H1 (cell line): ENCODE measurements around the gene WDR5. TPM values are rescaled to one million over a fixed set of nuclear protein-coding genes. Genes with fewer than 3 reads are reported as not detected.

Experiments used
- CTCF ChIA-PET: fragments of 300-600 bp; sonication (Branson Sonifier 250); formaldehyde crosslinking; loops from one replicate; lab custom pipeline; 2021; ENCODE audit not compliant: partially characterized antibody; lab: Charles Lee
- POLR2A ChIA-PET: fragments of 300-600 bp; sonication (Branson Sonifier 250); formaldehyde crosslinking; loops from one replicate; lab custom pipeline; 2021; ENCODE audit warnings: inconsistent platforms; ENCODE audit not compliant: partially characterized antibody; lab: Charles Lee
- DNase-seq, 2 experiments: peaks; one replicate each; pipeline versions ENCODE4 v3.0.0 to v3.0.0-alpha.2; 2010 to 2022; ENCODE audit warnings: low spot score in 2 of 2, low read depth in 1 of 2, mixed read lengths in 1 of 2
- FAIRE-seq: peaks from 2 replicates; lab custom pipeline; 2011; peaks lifted over from hg19 to GRCh38; lab: Jason Lieb, UNC
- H2AFZ ChIP-seq: 2 replicates; pipeline ENCODE4 v1.8.1; 2012; ENCODE audit warnings: low read length, inconsistent platforms
- H2AK5ac ChIP-seq: 2 replicates; pipeline ENCODE4 v1.6.1; 2013; ENCODE audit warnings: low read depth, low read length
- H2BK120ac ChIP-seq: replicated peaks from 2 replicates; pipeline ENCODE3; 2013; ENCODE audit warnings: low read depth, low read length, inconsistent platforms
- H2BK12ac ChIP-seq: 2 replicates; pipeline ENCODE4 v1.6.1; 2013; ENCODE audit warnings: low read depth, low read length
- H2BK15ac ChIP-seq: 2 replicates; pipeline ENCODE4 v1.6.1; 2013; ENCODE audit warnings: low read length
- H2BK20ac ChIP-seq: 2 replicates; pipeline ENCODE4 v1.6.1; 2013; ENCODE audit warnings: low read length
- H2BK5ac ChIP-seq: 2 replicates; pipeline ENCODE4 v1.6.1; 2013; ENCODE audit warnings: low read depth, low read length
- H3K14ac ChIP-seq: 2 replicates; pipeline ENCODE4 v1.6.1; 2013; ENCODE audit warnings: inconsistent platforms; ENCODE audit not compliant: insufficient read length
- H3K18ac ChIP-seq: 2 replicates; pipeline ENCODE4 v1.6.1; 2013; ENCODE audit warnings: low read length; ENCODE audit errors: extremely low read depth
- H3K23ac ChIP-seq: 2 replicates; pipeline ENCODE4 v1.6.1; 2013; ENCODE audit warnings: inconsistent platforms; ENCODE audit not compliant: insufficient read length
- H3K23me2 ChIP-seq: 2 replicates; pipeline ENCODE4 v1.6.1; 2013; ENCODE audit warnings: low read depth, low read length
- H3K27ac ChIP-seq: 2 replicates; pipeline ENCODE4 v1.6.1; 2011; ENCODE audit warnings: low read depth, low read length, inconsistent platforms
- H3K27me3 ChIP-seq, 4 experiments: replicated peaks in 1 of 4; 1 replicate in 1 of 4; 2 replicates in 3 of 4; pipeline versions ENCODE4 v1.6.1 to v1.8.1; 2011 to 2013; ENCODE audit warnings: low read length in 3 of 4, mild to moderate bottlenecking in 3 of 4, inconsistent platforms in 2 of 4, mixed read lengths in 2 of 4, moderate library complexity in 1 of 4; ENCODE audit not compliant: control insufficient read depth in 3 of 4, insufficient read depth in 3 of 4; ENCODE audit errors: extremely low read depth in 1 of 4
- H3K36me3 ChIP-seq, 4 experiments: 2 replicates each; pipeline versions ENCODE4 v1.6.1 to v1.8.1; 2011 to 2013; ENCODE audit warnings: mild to moderate bottlenecking in 4 of 4, low read length in 3 of 4, moderate library complexity in 2 of 4, control low read depth in 1 of 4, inconsistent platforms in 1 of 4; ENCODE audit not compliant: insufficient read depth in 4 of 4, control insufficient read depth in 2 of 4
- H3K4ac ChIP-seq: replicated peaks from 2 replicates; pipeline ENCODE3; 2013; ENCODE audit warnings: low read length, low read depth, mixed read lengths, inconsistent platforms; ENCODE audit not compliant: insufficient read length
- H3K4me1 ChIP-seq, 4 experiments: replicated peaks in 1 of 4; 1 replicate in 1 of 4; 2 replicates in 3 of 4; pipeline versions ENCODE4 v1.6.1 to v1.8.1; 2011 to 2013; ENCODE audit warnings: low read length in 3 of 4, inconsistent platforms in 2 of 4, mixed read lengths in 1 of 4; ENCODE audit not compliant: insufficient read depth in 4 of 4, control insufficient read depth in 3 of 4
- H3K4me2 ChIP-seq, 2 experiments: 2 replicates each; pipeline versions ENCODE4 v1.6.1 to v1.8.1; 2011 to 2013; ENCODE audit warnings: low read depth in 2 of 2, low read length in 2 of 2, control low read depth in 1 of 2, inconsistent platforms in 1 of 2, mild to moderate bottlenecking in 1 of 2; ENCODE audit not compliant: insufficient read depth in 1 of 2
- H3K4me3 ChIP-seq, 4 experiments: fragments of 200-600, 300-600 bp in 1 of 4; sonication (generic), shearing (Covaris generic), sonication (Bioruptor Twin) in 1 of 4; 2 replicates each; pipeline versions ENCODE4 v1.5.1 to v1.8.1; 2011 to 2016; ENCODE audit warnings: low read length in 4 of 4, low read depth in 3 of 4, control low read depth in 2 of 4, inconsistent platforms in 2 of 4, mild to moderate bottlenecking in 2 of 4, mixed read lengths in 1 of 4, moderate library complexity in 1 of 4; ENCODE audit not compliant: insufficient read depth in 2 of 4; ENCODE audit errors: extremely low read depth in 1 of 4
- H3K56ac ChIP-seq: replicated peaks from 2 replicates; pipeline ENCODE3; 2013; ENCODE audit warnings: low read depth, mild to moderate bottlenecking, mixed read lengths, low read length, inconsistent platforms; ENCODE audit not compliant: insufficient read length
- H3K79me1 ChIP-seq: 2 replicates; pipeline ENCODE4 v1.6.1; 2013; ENCODE audit warnings: low read depth, low read length, control low read depth
- H3K79me2 ChIP-seq, 2 experiments: 2 replicates each; pipeline versions ENCODE4 v1.6.1 to v1.8.1; 2012 to 2013; ENCODE audit warnings: low read length in 2 of 2, mild to moderate bottlenecking in 2 of 2, inconsistent platforms in 1 of 2; ENCODE audit not compliant: insufficient read depth in 2 of 2, control insufficient read depth in 1 of 2
- H3K9ac ChIP-seq, 4 experiments: replicated peaks in 1 of 4; 1 replicate in 1 of 4; 2 replicates in 3 of 4; pipeline versions ENCODE4 v1.6.1 to v1.8.1; 2011 to 2013; ENCODE audit warnings: low read depth in 3 of 4, low read length in 3 of 4, control low read depth in 2 of 4, mild to moderate bottlenecking in 2 of 4, moderate library complexity in 2 of 4, inconsistent platforms in 1 of 4; ENCODE audit errors: extremely low read depth in 1 of 4
- H3K9me3 ChIP-seq, 2 experiments: 2 replicates each; pipeline versions ENCODE4 v1.6.1 to v1.8.1; 2012 to 2013; ENCODE audit warnings: mild to moderate bottlenecking in 2 of 2, moderate library complexity in 2 of 2, control low read depth in 1 of 2, inconsistent platforms in 1 of 2, low read depth in 1 of 2, low read length in 1 of 2, mixed read lengths in 1 of 2; ENCODE audit not compliant: insufficient read depth in 2 of 2
- H4K20me1 ChIP-seq, 2 experiments: replicated peaks in 1 of 2; 2 replicates each; pipeline versions ENCODE3 to v1.8.1; 2011 to 2013; ENCODE audit warnings: inconsistent platforms in 2 of 2, low read length in 2 of 2, mild to moderate bottlenecking in 1 of 2; ENCODE audit not compliant: insufficient read depth in 2 of 2, control insufficient read depth in 1 of 2
- H4K5ac ChIP-seq: 2 replicates; pipeline ENCODE4 v1.6.1; 2013; ENCODE audit warnings: low read length, low read depth, mixed read lengths, inconsistent platforms; ENCODE audit not compliant: insufficient read length
- H4K8ac ChIP-seq: 2 replicates; pipeline ENCODE4 v1.8.0; 2013; ENCODE audit warnings: mild to moderate bottlenecking, moderate library complexity, low read length, inconsistent platforms; ENCODE audit not compliant: insufficient read depth; ENCODE audit errors: extremely low read depth
- H4K91ac ChIP-seq: replicated peaks from 2 replicates; pipeline ENCODE3; 2013; ENCODE audit warnings: low read length, mixed read lengths, inconsistent platforms; ENCODE audit not compliant: insufficient read length
- BRCA1 ChIP-seq: IDR thresholded peaks from 2 replicates; pipeline ENCODE4 v1.6.1; 2012; ENCODE audit warnings: low read depth, low read length, improper control_type of control experiment
- CTBP2 ChIP-seq: IDR thresholded peaks from 2 replicates; pipeline ENCODE4 v1.7.0; 2011; ENCODE audit warnings: borderline replicate concordance, mild to moderate bottlenecking, moderate library complexity, mixed read lengths, low read length; ENCODE audit not compliant: insufficient read depth, insufficient read length
- CTCF ChIP-seq, 3 experiments: IDR thresholded peaks; 1 replicate in 2 of 3; 2 replicates in 1 of 3; pipeline versions ENCODE4 v1.5.1 to v1.6.1; 2011; ENCODE audit warnings: low read length in 3 of 3, mild to moderate bottlenecking in 3 of 3, inconsistent platforms in 2 of 3, low read depth in 1 of 3, moderate library complexity in 1 of 3; ENCODE audit not compliant: insufficient read depth in 1 of 3; ENCODE audit errors: control extremely low read depth in 1 of 3
- E2F6 ChIP-seq: IDR thresholded peaks from 2 replicates; pipeline ENCODE4 v1.6.1; 2012; ENCODE audit warnings: inconsistent platforms
- EGR1 ChIP-seq: IDR thresholded peaks from 2 replicates; pipeline ENCODE4 v1.6.1; 2011; ENCODE audit warnings: low read depth, low read length, borderline replicate concordance
- SIX5 ChIP-seq: IDR thresholded peaks from 2 replicates; pipeline ENCODE4 v1.6.1; 2011; ENCODE audit warnings: mild to moderate bottlenecking, low read depth, low read length
- SP1 ChIP-seq: IDR thresholded peaks from 2 replicates; pipeline ENCODE4 v1.6.1; 2011; ENCODE audit warnings: low read depth, low read length
- TEAD4 ChIP-seq: IDR thresholded peaks from 2 replicates; pipeline ENCODE4 v1.6.1; 2012; ENCODE audit warnings: low read depth, low read length, inconsistent platforms, mixed read lengths
- USF2 ChIP-seq: IDR thresholded peaks from 2 replicates; pipeline ENCODE4 v1.6.1; 2011; ENCODE audit warnings: low read length, improper control_type of control experiment
- YY1 ChIP-seq: IDR thresholded peaks from 2 replicates; pipeline ENCODE4 v1.6.1; 2011; ENCODE audit warnings: low read depth, mild to moderate bottlenecking, low read length
- WGBS, 2 experiments: shearing (Covaris generic) in 1 of 2; methylation state at CpG; one replicate each; pipeline versions ENCODE4 v1.1.6 to v1.1.7; 2013 to 2015; ENCODE audit warnings: low lambda C conversion rate in 2 of 2, mixed read lengths in 2 of 2, inconsistent platforms in 1 of 2, low coverage in 1 of 2, missing lambda C conversion rate in 1 of 2; ENCODE audit not compliant: insufficient replicate concordance in 2 of 2, insufficient coverage in 1 of 2, insufficient read length in 1 of 2; ENCODE audit errors: extremely low coverage in 1 of 2, missing lambda C conversion rate in 1 of 2; 5-methylcytosine and 5-hydroxymethylcytosine counted together
- polyA plus RNA-seq, 7 experiments: library from polyadenylated mRNA; depleted of rRNA in 3 of 7; stranded (reverse) in 5 of 7; unstranded in 2 of 7; fragments of >200 nt in 5 of 7; fragments of 200-250 nt in 2 of 7; gene quantifications; 1 replicate in 5 of 7; 2 replicates in 1 of 7; 4 replicates in 1 of 7; pipeline versions ENCODE4 v1.2.1 to v1.2.3, GENCODE V29; 2011 to 2013; ENCODE audit warnings: missing spikeins in 2 of 7, mixed read lengths in 2 of 7
- total RNA-seq: library from RNA; stranded (reverse); fragmentation: NEBNext Ultra II Directional; extraction: Animal tissue kit (Norgen Biotek cat#: 25700); gene quantifications from 2 replicates; pipeline ENCODE4 v1.2.1, GENCODE V29; 2021

Gene WDR5
- total and polyA plus RNA-seq, 2 of the 8 experiments (the other 6 are each of a cell fraction or from before 2014, with no cell fraction given) = 38.4 to 68.1 TPM

GRCh38 chr9:134174073-134174449 lies 38.2 kb downstream of the WDR5 start:
- Histone ChIP-seq H4K8ac (no peak overlapping the region), H3K4ac (no peak overlapping the region), H2AFZ (no peak overlapping the region), H3K9me3 (peaks cover 0 to under 1% of the 10 kb centered on the region in 2 experiments; a peak in 1 of 4 replicates), H4K5ac (no peak overlapping the region), H3K4me3 (no peak overlapping the region), H3K79me1 (no peaks in the 10 kb centered on the region), H4K91ac (no peak overlapping the region), H3K27me3 (no peaks in the 10 kb centered on the region), H3K9ac (no peak overlapping the region), H2BK20ac (no peak overlapping the region), H2BK120ac (no peak overlapping the region), H3K79me2 (no peaks in the 10 kb centered on the region), H3K18ac (no peak overlapping the region), H3K23me2 (no peaks in the 10 kb centered on the region), H2AK5ac (no peak overlapping the region), H2BK12ac (peak overlapping the region; percentile 68; the same call in 1 of the 2 replicates), H2BK15ac (no peak overlapping the region), H3K56ac (no peak overlapping the region), H3K14ac (no peak overlapping the region), H2BK5ac (no peak overlapping the region), H3K27ac (no peak overlapping the region), H4K20me1 (no peaks in the 10 kb centered on the region), H3K4me1 (peaks cover 0 to 20% (median 12%) of the 10 kb centered on the region in 4 experiments; a peak in 6 of 7 replicates), H3K36me3 (no peaks in the 10 kb centered on the region), H3K4me2 (no peak overlapping the region), H3K23ac (no peak overlapping the region)
- CTCF ChIA-PET = interaction anchor here (0.7 to 3.0 kb wide), 13 partner anchors 13 to 269 kb away, joined by 3 to 18 read pairs (median 4); no protein-coding TSS in a partner anchor
- WGBS, 2 experiments = 90% methylated on average over 8 of the region's 9 CpGs; no CpG with 5 or more reads in 1 of the 2 experiments
- DNase-seq = no peak
- POLR2A ChIA-PET = interaction anchor here (1.2 to 1.7 kb wide), 2 partner anchors 11 to 150 kb away, joined by 3 read pairs; no protein-coding TSS in a partner anchor
- no peak for FAIRE-seq
- TF ChIP-seq E2F6 = no peak
- TF ChIP-seq TEAD4 = no peak
- no peak for TF ChIP-seq YY1
- no peak for TF ChIP-seq CTBP2
- no peak for TF ChIP-seq EGR1
- no peak for TF ChIP-seq USF2
- TF ChIP-seq SP1 = no peak
- no peak for TF ChIP-seq SIX5
- TF ChIP-seq CTCF (IDR thresholded peaks at IDR 0.05; ENCODE audit: control extremely low read depth in 1 of 3, insufficient read depth in 1 of 3, low read depth in 1 of 3, low read length in 3 of 3) = no peak
- TF ChIP-seq BRCA1 = no peak
